KOPT-K1 (cell line): Measurements from ENCODE around the gene MOK.

Experiments
- H3K27ac ChIP-seq: fragments of 200-600 bp; sonication (generic); 2 replicates; pipeline ENCODE4 v1.5.1; 2016; ENCODE audit warnings: antibody characterized with exemption, mild to moderate bottlenecking, low read depth, low read length; ENCODE audit not compliant: poor library complexity, severe bottlenecking
- H3K36me3 ChIP-seq: fragments of 200-600 bp; sonication (generic); 2 replicates; pipeline ENCODE4 v1.5.1; 2017; ENCODE audit warnings: antibody characterized with exemption, mild to moderate bottlenecking, low read length, moderate library complexity; ENCODE audit not compliant: insufficient read depth
- H3K9me3 ChIP-seq: fragments of 200-600 bp; sonication (generic); 2 replicates; pipeline ENCODE4 v1.5.1; 2017; ENCODE audit warnings: antibody characterized with exemption, low read length, mild to moderate bottlenecking; ENCODE audit not compliant: insufficient read depth, poor library complexity, severe bottlenecking

Gene MOK

GRCh38 chr14:102187044-102187443 lies 117.9 kb downstream of the MOK start:
- Histone ChIP-seq H3K36me3 (no peaks in the 10 kb centered on the region), H3K27ac (no peak overlapping the region)

GRCh38 chr14:102185360-102185759 lies 119.6 kb downstream of the MOK start:
- Histone ChIP-seq H3K27ac (no peak overlapping the region), H3K36me3 (no peaks in the 10 kb centered on the region), H3K9me3 (no peaks in the 10 kb centered on the region)

More at GRCh38 chr14:102187044-102187443, 117.9 kb downstream of the MOK start:
- no peaks in the 10 kb centered on the region for H3K9me3 ChIP-seq

GRCh38 chr14:102184316-102185035 lies 120.5 kb downstream of the MOK start:
- Histone ChIP-seq H3K36me3 (no peaks in the 10 kb centered on the region), H3K9me3 (no peaks in the 10 kb centered on the region), H3K27ac (no peak overlapping the region)

- no peaks in the 10 kb centered on the region for H3K36me3 ChIP-seq
- H3K27ac ChIP-seq = no peak overlapping the region
- no peaks in the 10 kb centered on the region for H3K9me3 ChIP-seq
These were observed 121.1 kb downstream of the MOK start for GRCh38 chr14:102183886-102184285.

GRCh38 chr14:102182936-102183619 lies 121.9 kb downstream of the MOK start:
- no peaks in the 10 kb centered on the region for H3K9me3 ChIP-seq
- no peak overlapping the region for H3K27ac ChIP-seq
- no peaks in the 10 kb centered on the region for H3K36me3 ChIP-seq

GRCh38 chr14:102182190-102182589 lies 122.8 kb downstream of the MOK start:
- Histone ChIP-seq H3K27ac (no peak overlapping the region), H3K9me3 (no peaks in the 10 kb centered on the region)

GRCh38 chr14:102181187-102181586 lies 123.8 kb downstream of the MOK start:
- Histone ChIP-seq H3K27ac (no peak overlapping the region), H3K9me3 (no peaks in the 10 kb centered on the region), H3K36me3 (no peaks in the 10 kb centered on the region)

More at GRCh38 chr14:102182190-102182589, 122.8 kb downstream of the MOK start:
- no peaks in the 10 kb centered on the region for H3K36me3 ChIP-seq

GRCh38 chr14:102180248-102180998 lies 124.5 kb downstream of the MOK start:
- Histone ChIP-seq H3K9me3 (no peaks in the 10 kb centered on the region), H3K36me3 (no peaks in the 10 kb centered on the region), H3K27ac (no peak overlapping the region)
